ENCODE measurements around the gene NFILZ.
"Not testable (repeated sequence)": the region's sequence is repeated elsewhere in the genome, so short reads cannot be mapped to it uniquely, and the experiment has no call there.

Gene NFILZ

GRCh38 chr19:8629184-8629583 lies 1.2 kb upstream of the NFILZ start:
- no peak for TF ChIP-seq CTCF (IDR thresholded peaks at IDR 0.05; ENCODE audit: insufficient read depth, low read length, missing control alignments)
- CTCF ChIA-PET = no interaction called here
- POLR2A ChIA-PET = no interaction called here
- H3K4me3 ChIP-seq (ENCODE audit: low read depth, low read length) = no peak overlapping the region
- no peak for DNase-seq (ENCODE audit: low read depth, low spot score)

GRCh38 chr19:8630796-8631424 lies 477 bp downstream of the NFILZ start:
- POLR2A ChIA-PET = no interaction called here
- no peak for TF ChIP-seq CTCF (IDR thresholded peaks at IDR 0.05; ENCODE audit: insufficient read depth, low read length, missing control alignments)
- no peak for DNase-seq (ENCODE audit: low read depth, low spot score)
- CTCF ChIA-PET = interaction anchor here (0.7 to 1.5 kb wide), 7 partner anchors 8 to 50 kb away, joined by 3 to 8 read pairs (median 3); no protein-coding TSS in a partner anchor
- no peak overlapping the region for H3K4me3 ChIP-seq (ENCODE audit: low read depth, low read length)

- CTCF ChIA-PET = interaction anchor here (1.2 to 1.5 kb wide), 2 partner anchors 14 to 15 kb away, joined by 3 to 8 read pairs; no protein-coding TSS in a partner anchor
- no peak for TF ChIP-seq CTCF (IDR thresholded peaks at IDR 0.05; ENCODE audit: insufficient read depth, low read length, missing control alignments)
- DNase-seq (ENCODE audit: low read depth, low spot score) = no peak
- H3K4me3 ChIP-seq (ENCODE audit: low read depth, low read length) = no peak overlapping the region
- POLR2A ChIA-PET = no interaction called here
Observed at GRCh38 chr19:8631425-8631819, 989 bp downstream of the NFILZ start.

GRCh38 chr19:8635422-8635821 lies 5.0 kb downstream of the NFILZ start:
- no peak for DNase-seq (ENCODE audit: low read depth, low spot score)
- CTCF ChIA-PET = no interaction called here
- TF ChIP-seq CTCF (IDR thresholded peaks at IDR 0.05; ENCODE audit: insufficient read depth, low read length, missing control alignments) = no peak
- H3K4me3 ChIP-seq (ENCODE audit: low read depth, low read length) = no peak overlapping the region
- POLR2A ChIA-PET = no interaction called here

GRCh38 chr19:8637070-8637469 lies 6.6 kb downstream of the NFILZ start:
- H3K4me3 ChIP-seq (ENCODE audit: low read depth, low read length); DNase-seq (ENCODE audit: low read depth, low spot score); POLR2A ChIA-PET: not testable (repeated sequence)
- CTCF ChIA-PET = interaction anchor here (9.6 kb wide), 1 partner anchor 57 kb away, joined by 123 read pairs; the partner anchor contains the start of gene MYO1F

- TF ChIP-seq CTCF (IDR thresholded peaks at IDR 0.05; ENCODE audit: insufficient read depth, low read length, missing control alignments) = no peak
- CTCF ChIA-PET = interaction anchor here (1.0 to 9.6 kb wide), 2 partner anchors 25 to 58 kb away, joined by 4 to 123 read pairs; partner anchors contain the start of gene MYO1F
- DNase-seq (ENCODE audit: low read depth, low spot score) = no peak
- H3K4me3 ChIP-seq (ENCODE audit: low read depth, low read length) = no peak overlapping the region
- POLR2A ChIA-PET = no interaction called here
Observed at GRCh38 chr19:8638078-8638619, 7.7 kb downstream of the NFILZ start.

All from AG04449 (cell line).